ENCODE results near the gene APP.
A peak's percentile ranks its signal among the peaks of the same experiment; 100 is the strongest.
"Not testable (repeated sequence)": the region's sequence is repeated elsewhere in the genome, so short reads cannot be mapped to it uniquely, and the experiment has no call there.

The APP gene

GRCh38 chr21:26159869-26160268, 10.7 kb downstream of the APP start:
- DNase-seq = no peak

- no peak for DNase-seq
Observed at GRCh38 chr21:26157801-26158200, 12.8 kb downstream of the APP start.

- DNase-seq = no peak
Observed at GRCh38 chr21:26154753-26155152, 15.8 kb downstream of the APP start.

GRCh38 chr21:26153758-26154157, 16.8 kb downstream of the APP start:
- DNase-seq = no peak

- no peak for DNase-seq
Observed at GRCh38 chr21:26148840-26149354, 21.7 kb downstream of the APP start.

GRCh38 chr21:26148071-26148839, 22.3 kb downstream of the APP start:
- DNase-seq = no peak

- DNase-seq = no peak
Observed at GRCh38 chr21:26147535-26147934, 23.0 kb downstream of the APP start.

- no peak for DNase-seq
Observed at GRCh38 chr21:26146681-26147080, 23.9 kb downstream of the APP start.

- DNase-seq = no peak
Observed at GRCh38 chr21:26144031-26144430, 26.5 kb downstream of the APP start.

GRCh38 chr21:26142363-26142762, 28.2 kb downstream of the APP start:
- no peak for DNase-seq

- DNase-seq = no peak
Observed at GRCh38 chr21:26140926-26141325, 29.6 kb downstream of the APP start.

GRCh38 chr21:26140164-26140579, 30.4 kb downstream of the APP start:
- no peak for DNase-seq

- DNase-seq = no peak
Observed at GRCh38 chr21:26138615-26139257, 31.8 kb downstream of the APP start.

GRCh38 chr21:26137379-26138060, 33.0 kb downstream of the APP start:
- DNase-seq = no peak

- peak; percentile 19 for DNase-seq
Observed at GRCh38 chr21:26136671-26137070, 33.9 kb downstream of the APP start.

GRCh38 chr21:26135520-26135919, 35.0 kb downstream of the APP start:
- DNase-seq = no peak

GRCh38 chr21:26131554-26131953, 39.0 kb downstream of the APP start:
- DNase-seq = no peak

GRCh38 chr21:26131053-26131452, 39.5 kb downstream of the APP start:
- DNase-seq = not testable (repeated sequence)

- no peak for DNase-seq
Observed at GRCh38 chr21:26130249-26130881, 40.2 kb downstream of the APP start.

- no peak for DNase-seq
Observed at GRCh38 chr21:26127918-26128317, 42.7 kb downstream of the APP start.

- DNase-seq = no peak
Observed at GRCh38 chr21:26127073-26127814, 43.3 kb downstream of the APP start.

GRCh38 chr21:26126168-26126553, 44.4 kb downstream of the APP start:
- no peak for DNase-seq
